Tongue (tissue), 2 donors: ENCODE results near the gene LSAMP. TPM values are rescaled to one million over a fixed set of nuclear protein-coding genes. Genes with fewer than 3 reads are reported as not detected.

Source experiments
- DNase-seq: peaks from one replicate; pipeline ENCODE4 v3.0.0-alpha.2; 2015
- total RNA-seq: library from RNA; depleted of rRNA; stranded (reverse); fragments of >200 nt; gene quantifications from one replicate; pipeline ENCODE4 v1.2.3, GENCODE V29; 2014

The LSAMP gene
- 7.7 TPM for total RNA-seq

GRCh38 chr3:116445311-116445841 is at the start of gene LSAMP:
Gene LSAMP (minus strand): TSS chr3:116445487.
- peak; percentile 79 for DNase-seq

GRCh38 chr3:116492379-116492778 is 47.1 kb upstream of the LSAMP start:
- DNase-seq: no peak

GRCh38 chr3:116483135-116483534 is 37.8 kb upstream of the LSAMP start:
- no peak for DNase-seq

GRCh38 chr3:116476691-116477090 is 31.4 kb upstream of the LSAMP start:
- DNase-seq: no peak

- DNase-seq: no peak
Observed at GRCh38 chr3:116474801-116475200, 29.5 kb upstream of the LSAMP start.

GRCh38 chr3:116474032-116474780 is 28.9 kb upstream of the LSAMP start:
- DNase-seq: peak; percentile 1

GRCh38 chr3:116473602-116474001 is 28.3 kb upstream of the LSAMP start:
- DNase-seq: no peak

- no peak for DNase-seq
Observed at GRCh38 chr3:116470605-116471197, 25.4 kb upstream of the LSAMP start.

- no peak for DNase-seq
Observed at GRCh38 chr3:116469546-116469945, 24.3 kb upstream of the LSAMP start.

- no peak for DNase-seq
Observed at GRCh38 chr3:116464276-116464798, 19.1 kb upstream of the LSAMP start.

GRCh38 chr3:116453666-116454346 is 8.5 kb upstream of the LSAMP start:
- peak; percentile 31 for DNase-seq

GRCh38 chr3:116449546-116450350 is 4.5 kb upstream of the LSAMP start:
- DNase-seq: peak; percentile 6

GRCh38 chr3:116445990-116446389 is 703 bp upstream of the LSAMP start:
- DNase-seq: peak; percentile 42

- DNase-seq: peak; percentile 30
Observed at GRCh38 chr3:116444819-116445310, 422 bp downstream of the LSAMP start.

- DNase-seq: no peak
Observed at GRCh38 chr3:116444115-116444747, 1.1 kb downstream of the LSAMP start.

GRCh38 chr3:116443191-116443661 is 2.1 kb downstream of the LSAMP start:
- DNase-seq: peak; percentile 9

GRCh38 chr3:116442331-116443021 is 2.8 kb downstream of the LSAMP start:
- no peak for DNase-seq

GRCh38 chr3:116441652-116442051 is 3.6 kb downstream of the LSAMP start:
- no peak for DNase-seq

GRCh38 chr3:116440196-116440595 is 5.1 kb downstream of the LSAMP start:
- no peak for DNase-seq

GRCh38 chr3:116433552-116433951 is 11.7 kb downstream of the LSAMP start:
- no peak for DNase-seq

GRCh38 chr3:116432795-116433194 is 12.5 kb downstream of the LSAMP start:
- no peak for DNase-seq
